COLO668 (cell line): ENCODE data around the gene TRIM62.
"Not testable (repeated sequence)": the region's sequence is repeated elsewhere in the genome, so short reads cannot be mapped to it uniquely, and the experiment has no call there.

ENCODE experiments used
- DNase-seq: peaks from one replicate; lab custom pipeline; 2025; ENCODE audit not compliant: unreplicated experiment; lab: John Stamatoyannopoulos, UW

The TRIM62 gene

DNA sequence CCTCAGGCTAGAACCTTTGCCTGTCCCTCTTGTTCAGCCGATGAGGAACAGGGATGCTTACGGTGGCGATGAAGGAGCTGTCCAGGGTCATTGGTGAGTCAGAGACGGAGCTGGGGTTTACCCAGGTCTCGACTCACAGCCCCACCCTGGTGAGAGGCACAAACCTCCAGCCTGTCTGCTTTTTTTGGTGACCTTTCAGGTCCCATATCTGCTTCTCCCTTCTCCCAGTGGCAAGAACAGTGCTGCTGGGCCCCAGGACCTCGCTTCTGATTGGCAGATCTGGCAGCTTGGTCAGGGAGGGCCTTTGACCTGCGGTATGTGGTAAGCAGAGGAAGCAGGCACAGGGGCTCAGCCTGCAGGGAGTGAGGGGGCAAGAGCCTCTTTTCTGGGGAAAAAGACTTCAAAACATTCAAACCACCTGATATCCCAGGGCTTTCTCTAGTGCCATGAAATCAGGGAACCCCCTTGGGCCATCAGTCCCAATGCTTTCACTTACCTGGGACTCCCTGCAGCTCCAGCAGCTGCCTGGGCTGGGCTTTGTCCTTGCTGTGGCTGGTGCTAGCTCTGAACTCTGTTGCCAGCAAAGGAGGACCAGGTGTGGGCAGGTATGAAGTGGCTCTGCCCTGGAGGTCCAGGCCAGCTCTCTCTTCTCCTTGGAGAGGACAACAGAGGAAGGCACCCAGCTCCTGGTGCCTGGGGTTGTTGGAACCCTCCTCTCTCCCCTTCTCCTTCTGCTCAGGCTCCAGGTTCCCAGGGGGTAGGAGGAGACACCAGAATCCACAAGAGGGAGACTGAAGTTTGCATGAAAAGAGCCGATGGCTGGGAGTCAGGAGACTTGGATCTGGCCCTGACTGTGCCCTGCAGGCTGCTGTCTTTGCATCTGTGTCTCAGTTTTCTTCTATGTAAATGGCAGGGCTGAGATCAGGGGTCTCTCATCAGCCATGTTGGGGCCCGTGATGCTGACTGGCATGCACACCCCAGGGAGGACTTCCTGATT, 41.4 kb downstream of the TRIM62 start:
- DNase-seq, result no peak

DNA sequence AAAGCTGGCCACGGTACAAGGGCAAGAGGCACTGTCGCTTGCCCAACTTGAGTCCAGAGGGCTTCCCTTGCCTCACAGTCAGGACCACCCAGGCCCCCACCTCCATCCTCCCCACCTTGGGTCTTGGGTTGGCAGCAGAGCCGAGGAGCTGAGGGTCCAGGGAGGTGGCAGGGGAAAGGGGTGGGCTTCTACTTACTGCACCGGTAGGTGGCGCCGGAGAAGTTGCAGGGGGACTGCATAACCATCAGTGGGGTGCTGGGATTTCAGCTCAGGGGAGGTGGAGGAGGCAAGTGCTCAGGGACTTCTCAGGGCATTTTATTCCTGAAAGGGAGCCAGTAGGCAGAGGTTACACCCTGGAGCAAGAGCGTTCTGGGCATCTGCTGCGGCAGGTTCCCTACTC, 44.0 kb downstream of the TRIM62 start:
- DNase-seq, result no peak

DNA sequence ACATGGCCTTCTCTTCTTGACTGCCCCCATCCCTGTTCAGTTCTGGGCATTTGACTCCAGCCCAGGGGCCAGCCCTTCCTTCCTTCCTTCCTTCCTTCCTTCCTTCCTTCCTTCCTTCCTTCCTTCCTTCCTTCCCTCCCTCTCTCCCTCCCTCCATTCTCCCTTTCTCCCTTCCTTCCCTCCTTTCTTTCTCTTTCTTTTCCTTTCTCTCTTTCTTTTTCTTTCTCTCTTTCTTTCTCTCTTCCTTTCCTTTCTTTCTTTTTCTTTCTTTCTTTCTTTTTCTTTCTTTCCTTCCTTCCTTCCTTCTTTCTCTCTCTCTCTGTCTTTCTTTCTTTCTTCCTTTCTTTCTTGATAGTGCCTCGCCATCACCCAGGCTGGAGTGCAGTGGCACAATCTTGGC, 45.8 kb downstream of the TRIM62 start:
- not testable (repeated sequence) for DNase-seq

DNA sequence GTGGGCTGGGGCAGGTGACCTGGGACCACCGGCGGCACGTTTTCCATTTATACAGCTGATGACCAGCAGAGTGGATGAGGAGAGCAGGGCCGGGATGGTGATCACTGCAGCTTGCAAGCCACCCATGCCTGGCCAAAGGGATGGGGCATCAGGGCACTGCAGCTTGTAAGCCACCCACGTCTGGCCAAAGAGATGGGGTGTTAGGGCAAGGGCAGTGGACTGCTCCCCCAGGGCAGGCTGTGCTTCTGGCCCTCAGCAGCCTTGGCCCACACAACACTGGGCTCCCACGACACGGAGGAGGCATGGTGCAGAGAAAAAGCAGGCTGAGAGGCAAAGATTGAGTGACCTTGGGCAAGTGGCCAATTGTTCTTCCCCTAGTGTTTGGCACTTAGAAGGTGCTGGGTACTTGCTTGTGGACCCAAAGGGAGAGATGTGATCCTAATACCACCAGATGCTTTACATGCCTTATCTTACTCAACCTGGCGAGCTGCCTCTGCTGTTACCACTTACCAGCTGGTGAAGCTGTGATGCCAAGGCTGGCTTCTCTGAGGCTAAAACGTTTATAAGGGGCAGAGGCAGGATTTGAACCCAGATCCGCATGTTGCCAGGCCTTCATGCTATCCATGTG, 48.3 kb downstream of the TRIM62 start:
- DNase-seq, result no peak

DNA sequence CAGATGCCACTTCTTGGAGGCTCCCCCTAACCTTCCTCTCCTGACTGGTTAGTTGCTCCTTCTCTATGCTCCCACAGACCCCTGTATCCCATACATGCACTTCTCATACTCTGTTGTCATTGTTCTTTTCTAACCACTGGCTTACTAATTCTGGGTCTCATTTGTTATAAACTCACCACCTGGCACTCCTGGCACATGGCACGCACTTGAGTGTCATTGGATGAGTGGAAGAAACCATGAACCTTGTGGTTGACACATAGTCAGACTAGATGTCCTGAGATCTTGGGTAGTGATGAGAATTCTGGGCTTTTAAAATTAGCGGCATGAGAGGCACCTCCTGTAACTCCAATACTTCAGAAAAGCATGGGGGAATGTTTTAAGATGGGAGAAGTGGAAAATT, 49.3 kb downstream of the TRIM62 start:
- DNase-seq, result no peak

DNA sequence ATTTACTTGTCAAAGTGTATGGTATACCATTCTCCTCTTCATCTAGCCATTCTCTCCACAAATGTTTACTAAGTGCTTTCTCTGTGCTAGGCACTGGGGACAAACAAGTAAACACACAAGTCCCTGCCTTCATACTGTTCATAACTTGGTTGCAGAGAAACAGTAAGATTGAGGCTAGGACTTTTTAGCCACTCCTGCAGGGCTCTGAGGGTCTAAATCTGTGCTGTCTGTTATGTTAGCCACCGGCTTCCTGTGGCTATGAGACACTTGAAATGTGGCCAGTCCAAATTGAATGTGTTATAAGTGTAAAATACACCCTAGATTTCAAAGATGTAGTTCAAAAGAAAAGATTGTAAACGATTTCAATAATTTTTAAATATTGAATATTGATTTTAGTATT, 50.7 kb downstream of the TRIM62 start:
- DNase-seq, result no peak

DNA sequence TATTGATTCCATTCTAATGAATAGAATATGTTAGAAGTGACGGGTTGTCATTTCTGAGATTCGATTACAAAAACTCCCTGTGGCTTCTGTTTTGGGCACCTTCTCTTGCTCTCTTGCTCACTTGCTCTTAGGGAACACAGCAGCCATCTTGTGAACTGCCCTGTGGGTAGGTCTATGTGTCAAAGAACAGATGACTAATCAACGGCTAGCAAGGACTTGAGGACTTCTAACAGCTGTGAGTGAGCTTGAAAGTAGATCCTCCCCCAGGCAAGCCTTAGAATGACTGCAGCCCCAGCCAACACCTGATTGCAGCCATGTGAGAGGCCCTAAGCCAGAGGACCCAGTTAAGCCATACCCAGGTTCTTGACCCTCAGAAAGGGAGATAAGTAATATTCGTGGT, 51.5 kb downstream of the TRIM62 start:
- no peak for DNase-seq

DNA sequence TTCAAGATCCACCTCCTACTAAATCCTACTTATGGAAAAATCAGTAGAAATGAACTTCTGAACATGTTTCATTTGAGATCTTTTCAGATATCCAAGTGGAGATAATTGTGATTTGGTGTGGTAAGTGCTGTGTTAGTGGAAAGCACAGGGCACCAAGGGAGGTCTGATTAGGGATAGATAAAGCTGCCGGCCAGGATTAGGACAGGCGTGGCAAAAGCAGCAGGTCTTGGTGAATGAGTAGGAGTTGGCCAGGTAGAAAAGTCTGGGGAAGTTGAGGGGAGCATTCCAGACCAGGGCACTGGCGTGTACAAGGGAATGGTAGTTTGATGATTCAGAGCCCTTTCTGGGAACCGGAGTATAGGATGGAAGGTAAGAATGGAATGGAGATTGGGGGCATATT, 53.1 kb downstream of the TRIM62 start:
- no peak for DNase-seq

DNA sequence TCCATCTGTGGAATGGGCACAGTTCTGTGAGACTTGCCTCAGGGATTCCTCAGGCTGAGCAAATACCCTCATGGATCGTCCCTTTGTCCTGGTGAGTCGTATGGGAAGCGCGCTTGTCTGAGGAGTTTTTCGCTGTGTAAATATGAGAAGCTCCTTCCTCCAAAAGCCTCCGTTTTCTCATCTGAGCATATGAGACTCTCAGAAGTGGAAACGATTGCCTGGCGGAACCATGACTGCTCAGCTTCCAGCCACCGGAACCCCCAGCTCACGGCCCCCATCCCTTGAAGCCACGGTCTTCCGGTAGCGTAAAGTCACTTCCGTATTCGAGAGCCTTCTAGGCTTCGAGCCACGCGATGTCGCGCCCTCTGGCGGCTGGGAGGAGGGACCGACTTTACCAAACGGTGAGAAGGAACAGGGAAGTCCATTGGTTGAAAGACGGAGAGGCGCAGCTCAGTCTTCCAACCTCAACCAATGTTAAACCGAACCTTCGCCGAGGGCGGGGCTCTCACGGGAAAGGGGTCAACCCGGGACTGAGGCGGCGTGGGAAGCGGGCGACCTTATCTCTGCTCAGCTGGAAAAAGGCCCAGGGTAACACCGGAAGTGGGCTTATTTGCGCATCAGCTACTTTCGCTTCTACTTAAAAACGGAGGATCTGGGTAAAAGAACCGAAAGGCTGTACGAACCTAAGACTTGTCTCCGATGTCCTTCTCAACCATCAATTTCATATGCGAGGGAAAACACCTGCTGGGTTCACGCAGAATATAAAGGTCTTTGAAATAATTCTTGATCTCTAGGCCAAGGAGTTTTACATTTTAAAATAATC, 54.6 kb downstream of the TRIM62 start:
- peak; percentile 100 for DNase-seq

DNA sequence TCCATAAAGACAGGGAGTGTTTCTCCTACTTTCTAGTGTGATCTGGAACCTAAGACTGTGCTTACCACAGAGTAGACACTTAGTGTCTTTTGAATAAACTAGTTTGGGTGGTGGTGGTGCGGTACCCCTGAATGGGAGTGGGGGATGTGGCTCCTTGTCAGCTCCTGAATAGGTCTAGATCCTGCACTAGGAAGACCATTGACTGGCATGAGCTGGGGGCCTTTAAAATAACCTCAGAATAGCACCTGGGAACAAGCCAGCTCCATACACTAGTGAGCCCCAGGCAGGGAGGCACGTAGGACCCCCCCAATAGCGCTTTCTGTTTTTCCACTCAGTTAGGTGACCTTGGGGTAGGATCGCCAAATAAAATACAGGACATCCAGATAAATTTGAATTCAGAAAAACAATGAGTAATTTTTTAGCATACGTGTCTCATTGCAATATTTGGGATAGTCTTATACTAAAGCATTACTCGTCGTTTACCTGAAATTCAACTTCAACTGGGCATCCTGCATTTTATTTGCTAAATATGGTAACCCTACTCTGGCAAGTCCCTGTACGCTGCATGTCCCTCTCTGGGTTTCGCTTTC, 55.3 kb downstream of the TRIM62 start:
- no peak for DNase-seq

DNA sequence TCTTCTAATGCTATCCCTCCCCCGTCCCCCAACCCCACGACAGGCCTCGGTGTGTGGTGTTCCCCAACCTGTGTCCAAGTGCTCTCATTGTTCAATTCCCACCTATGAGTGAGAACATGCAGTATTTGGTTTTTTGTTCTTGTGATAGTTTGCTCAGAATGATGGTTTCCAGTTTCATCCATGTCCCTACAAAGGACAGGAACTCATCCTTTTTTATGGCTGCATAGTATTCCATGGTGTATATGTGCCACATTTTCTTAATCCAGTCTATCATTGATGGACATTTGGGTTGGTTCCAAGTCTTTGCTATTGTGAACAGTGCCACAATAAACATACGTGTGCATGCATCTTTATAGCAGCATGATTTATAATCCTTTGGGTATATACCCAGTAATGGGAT, 57.2 kb downstream of the TRIM62 start:
- not testable (repeated sequence) for DNase-seq

DNA sequence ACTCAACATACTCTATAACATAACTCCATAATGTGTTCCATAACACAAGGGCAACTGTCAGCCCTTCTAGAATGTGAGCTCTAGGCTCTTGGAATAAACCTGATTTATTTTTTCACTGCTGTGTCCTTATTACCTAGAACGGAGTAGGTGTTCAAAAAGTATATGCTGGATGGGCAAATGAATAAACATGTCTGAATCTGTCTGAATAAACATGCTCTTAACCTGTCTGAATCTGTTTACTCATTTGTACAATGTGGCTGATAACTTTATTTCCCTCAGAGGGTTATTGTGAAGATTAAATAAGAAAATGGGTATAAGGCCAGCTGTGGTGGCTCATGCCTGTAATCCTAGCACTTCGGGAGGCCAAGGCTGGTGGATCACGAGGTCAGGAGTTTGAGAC, 58.6 kb downstream of the TRIM62 start:
- DNase-seq, result no peak

DNA sequence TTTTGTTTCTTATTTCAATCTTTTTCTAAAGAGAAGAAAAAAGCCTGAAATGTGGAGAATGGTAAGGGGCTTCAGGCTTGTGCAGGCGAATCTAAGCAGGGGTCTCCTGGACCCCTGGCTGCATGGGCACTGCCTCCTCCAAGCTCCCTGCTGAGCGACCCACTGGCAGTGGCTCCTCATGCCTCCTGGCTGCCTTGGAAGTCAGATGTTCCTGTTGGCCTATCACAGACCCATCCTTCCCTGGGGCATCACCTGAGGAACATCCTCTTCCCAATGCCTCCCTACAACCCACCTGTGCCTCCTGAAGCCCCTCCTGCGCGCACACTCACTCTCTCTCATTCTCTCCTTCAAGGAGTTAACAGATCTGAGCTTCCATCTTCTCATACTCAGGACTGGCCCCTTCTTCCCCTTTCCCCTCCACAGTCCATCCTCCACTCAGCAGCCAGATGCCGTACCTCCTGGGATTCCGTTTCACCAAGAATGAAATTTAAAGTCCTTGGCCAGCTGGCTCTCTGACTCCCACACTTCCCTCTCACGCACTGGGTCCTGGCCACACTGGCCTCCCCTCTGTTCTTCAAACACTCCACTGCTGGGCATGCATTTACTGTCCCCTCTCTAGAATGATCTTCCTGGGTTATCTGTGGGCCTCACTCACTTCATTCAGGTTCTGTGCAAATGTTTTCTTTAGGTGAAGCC, 59.2 kb downstream of the TRIM62 start:
- DNase-seq, result no peak

DNA sequence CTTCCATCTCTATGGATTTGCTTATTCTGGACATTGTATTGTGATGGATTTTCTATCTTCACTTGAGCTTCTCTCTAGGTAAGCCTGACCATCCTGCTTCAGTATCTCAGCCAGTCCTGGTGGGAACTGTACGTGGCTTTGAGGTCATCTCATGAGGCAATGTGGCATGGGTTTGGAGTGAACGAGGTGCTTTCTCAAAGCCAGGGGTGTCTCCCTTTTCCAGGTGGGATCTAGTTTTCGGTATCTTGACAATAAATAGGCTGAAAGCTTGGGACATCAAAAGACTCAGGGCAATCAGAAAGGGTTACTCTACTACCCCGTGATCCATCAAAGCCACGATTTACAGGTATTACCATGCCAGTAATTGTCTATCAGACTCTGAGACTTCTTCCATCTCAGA, 60.1 kb downstream of the TRIM62 start:
- DNase-seq, result no peak

DNA sequence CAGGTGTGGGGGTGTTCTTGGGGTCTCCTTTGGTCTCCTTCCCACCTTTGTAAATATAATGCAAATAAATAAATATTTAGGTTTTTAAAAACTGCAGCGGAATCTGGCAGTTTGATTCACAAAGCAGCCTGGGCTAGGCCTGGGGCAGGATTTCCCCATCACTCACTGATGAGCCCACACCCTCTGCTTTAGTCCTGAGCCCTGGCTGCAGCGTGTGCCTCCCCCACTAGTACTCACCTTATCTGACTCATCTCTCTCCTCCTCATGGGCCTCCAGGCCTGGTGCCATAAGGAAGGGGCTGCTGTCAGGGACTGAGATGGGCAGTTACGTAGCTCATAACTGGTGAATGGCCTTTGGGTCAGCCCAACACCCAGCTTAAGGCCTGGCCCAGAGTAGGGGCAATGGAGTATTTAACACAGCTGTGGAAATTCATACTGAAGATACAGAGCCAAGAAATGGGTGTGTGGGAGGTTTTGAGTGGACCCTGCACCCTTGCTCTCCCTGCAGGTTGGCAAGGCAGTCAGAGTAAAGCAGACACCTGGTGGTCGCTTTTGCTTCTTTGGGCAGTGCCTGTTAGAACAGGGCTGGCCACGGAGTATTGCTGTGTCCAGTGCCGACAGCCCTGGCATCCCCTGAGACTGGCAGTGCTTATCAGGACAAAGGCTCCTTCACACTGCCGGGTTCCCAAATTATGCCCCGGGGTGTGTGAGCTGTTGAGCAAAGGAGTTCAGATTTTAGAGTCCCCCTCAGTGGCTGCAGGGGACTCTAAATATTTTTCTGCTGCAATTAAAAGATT, 61.2 kb downstream of the TRIM62 start:
- DNase-seq, result no peak

DNA sequence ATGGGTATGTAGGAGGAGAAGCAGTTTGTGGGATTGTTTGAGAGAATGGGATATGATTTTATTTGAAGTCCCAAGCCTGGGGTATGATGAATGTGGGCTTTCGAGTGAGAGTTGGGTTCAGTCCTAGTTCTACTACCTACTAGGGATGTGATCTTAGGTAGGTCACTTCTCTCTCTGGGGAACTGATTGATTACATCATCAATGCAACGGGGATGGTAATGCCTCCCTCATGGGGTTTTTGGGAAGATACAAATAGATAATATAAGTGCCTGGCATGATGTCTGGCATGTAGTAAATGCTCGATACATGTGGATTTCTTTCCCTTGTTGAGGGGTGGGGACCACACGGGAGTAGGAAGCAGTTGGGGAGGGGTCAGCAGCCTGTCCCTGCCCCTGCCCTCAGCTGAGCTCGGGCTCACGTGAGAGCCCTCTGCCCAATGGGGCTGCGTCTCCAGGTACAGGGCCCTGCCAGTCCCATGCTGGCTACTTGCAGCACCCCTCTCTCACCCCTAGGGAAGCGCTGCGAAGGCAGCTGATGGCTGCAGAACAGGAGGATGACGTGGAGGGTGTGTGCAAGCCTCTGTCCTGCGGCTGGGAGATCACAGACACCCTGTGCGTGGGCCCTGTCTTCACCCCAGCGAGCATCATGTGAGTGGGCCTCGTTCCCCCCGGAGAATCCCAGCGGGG, 62.2 kb downstream of the TRIM62 start:
- DNase-seq, result no peak

DNA sequence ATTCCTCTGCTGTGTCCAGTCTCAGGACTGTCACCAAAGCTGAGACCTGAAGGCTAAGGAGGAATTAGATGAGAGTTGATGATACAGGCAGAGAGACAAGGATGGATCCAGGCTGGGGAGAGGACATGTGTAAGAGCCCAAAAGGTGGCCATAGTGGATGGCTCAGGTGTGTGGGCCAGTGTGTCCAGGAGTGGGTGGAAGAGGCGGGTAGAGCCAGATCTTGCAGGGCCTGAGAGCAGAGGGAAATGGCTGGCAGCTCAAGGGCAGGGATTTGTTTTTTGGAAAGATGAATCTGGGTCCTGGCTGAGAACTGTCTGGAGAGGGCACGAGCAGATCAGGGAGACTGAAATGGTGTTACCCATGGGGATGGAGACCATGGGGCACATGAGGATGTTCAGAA, 62.8 kb downstream of the TRIM62 start:
- no peak for DNase-seq

DNA sequence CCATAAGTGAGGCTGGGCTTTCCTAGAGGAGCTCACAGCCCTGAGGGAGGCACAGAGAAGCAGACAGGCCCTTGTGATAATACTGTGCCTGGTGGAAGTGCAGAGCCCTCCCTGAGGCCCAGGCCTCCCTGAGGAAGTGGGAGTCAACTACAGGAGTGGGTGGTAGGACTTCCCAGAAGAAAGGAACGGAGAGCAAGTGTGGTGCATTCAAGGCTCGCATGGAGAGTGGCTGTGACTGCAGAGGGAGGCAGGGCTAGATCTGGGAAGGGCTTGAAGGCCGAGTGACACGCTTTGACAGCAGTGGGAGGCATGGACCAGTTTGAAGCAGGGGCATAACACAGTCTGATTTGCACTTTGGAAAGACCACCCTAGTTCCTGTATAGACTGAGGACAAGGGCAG, 63.6 kb downstream of the TRIM62 start:
- DNase-seq, result no peak

DNA sequence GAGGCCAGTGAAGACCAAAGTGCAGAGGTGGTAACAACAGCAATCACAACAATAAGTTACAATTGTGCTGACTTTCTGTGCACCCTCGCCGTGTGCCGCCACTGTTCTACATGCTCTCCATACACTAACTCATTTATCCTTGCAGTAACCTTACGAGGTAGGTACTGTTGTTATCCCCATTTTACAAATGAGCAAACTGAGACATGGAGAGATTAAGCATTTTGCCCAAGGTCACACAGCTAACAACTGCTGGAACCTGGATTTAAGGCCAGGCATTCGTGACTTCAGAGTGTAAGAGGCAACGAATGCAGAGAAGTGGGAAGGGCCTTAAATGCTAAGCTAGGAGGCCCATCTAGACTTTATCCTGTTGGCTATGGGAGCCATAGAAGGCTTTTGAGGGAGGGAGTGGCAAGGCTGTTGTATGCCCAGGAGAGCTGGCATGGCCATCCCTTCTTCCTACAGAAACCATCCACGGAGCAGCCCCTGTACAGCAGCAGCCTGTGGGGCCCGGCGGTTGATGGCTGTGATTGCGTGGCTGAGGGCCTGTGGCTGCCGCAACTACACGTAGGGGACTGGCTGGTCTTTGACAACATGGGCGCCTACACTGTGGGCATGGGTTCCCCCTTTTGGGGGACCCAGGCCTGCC, 64.3 kb downstream of the TRIM62 start:
- DNase-seq, result no peak
